DMS 273 (cell line): ENCODE measurements around the gene ABL2.
A peak's percentile ranks its signal among the peaks of the same experiment; 100 is the strongest.
"Not testable (repeated sequence)": the region's sequence is repeated elsewhere in the genome, so short reads cannot be mapped to it uniquely, and the experiment has no call there.

ENCODE experiments used
- DNase-seq: peaks from one replicate; lab custom pipeline; 2025; ENCODE audit not compliant: unreplicated experiment; lab: John Stamatoyannopoulos, UW

Gene ABL2

GRCh38 chr1:179229214-179230140 is at the start of gene ABL2:
Gene ABL2, minus strand, starts transcription at chr1:179229677. Its CDS starts 280 bp downstream, at chr1:179229397.
- peak; percentile 81 for DNase-seq

DNA sequence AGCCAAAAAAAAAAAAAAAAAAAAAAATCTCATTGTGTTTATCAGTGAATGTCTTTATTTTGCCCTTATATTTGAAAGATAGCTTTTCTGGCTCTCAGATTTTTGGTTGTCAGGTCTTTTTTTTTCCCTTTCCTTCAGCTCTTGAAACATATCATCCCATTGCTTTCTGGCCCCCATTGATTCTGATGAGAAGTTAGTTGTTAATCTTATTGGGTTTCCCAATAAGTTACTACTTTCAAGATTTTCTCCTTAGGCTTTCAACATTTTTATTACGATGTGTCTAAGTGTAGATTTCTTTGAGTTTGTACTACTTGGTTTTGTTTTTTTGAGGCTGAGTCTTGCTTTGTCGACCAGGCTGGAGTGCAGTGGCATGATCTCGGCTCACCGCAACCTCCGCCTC is 49.4 kb upstream of the ABL2 start:
- DNase-seq = no peak

- DNase-seq = not testable (repeated sequence)
Observed at GRCh38 chr1:179274424-179274823, 44.9 kb upstream of the ABL2 start.

DNA sequence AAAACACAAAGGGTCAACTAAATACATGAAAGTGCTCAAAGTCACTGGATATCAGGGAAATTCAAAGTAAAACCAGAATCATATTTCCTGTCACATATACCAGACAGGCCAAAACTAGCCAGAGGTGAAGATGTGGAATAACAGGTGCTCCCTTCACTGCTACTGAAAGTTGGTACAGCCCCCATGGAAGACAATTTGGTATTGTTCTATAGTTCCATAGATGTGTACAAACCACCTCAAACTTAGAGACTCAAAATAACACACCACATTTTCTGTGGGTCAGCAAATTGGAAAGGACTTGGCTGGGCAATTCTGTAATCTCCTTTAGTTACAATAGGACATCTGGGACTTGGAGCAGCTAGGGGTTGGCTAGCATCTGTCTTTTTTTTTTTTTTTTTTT is 39.6 kb upstream of the ABL2 start:
- no peak for DNase-seq

- DNase-seq = no peak
Observed at GRCh38 chr1:179264507-179264906, 35.0 kb upstream of the ABL2 start.

- no peak for DNase-seq
Observed at GRCh38 chr1:179263121-179263520, 33.6 kb upstream of the ABL2 start.

DNA sequence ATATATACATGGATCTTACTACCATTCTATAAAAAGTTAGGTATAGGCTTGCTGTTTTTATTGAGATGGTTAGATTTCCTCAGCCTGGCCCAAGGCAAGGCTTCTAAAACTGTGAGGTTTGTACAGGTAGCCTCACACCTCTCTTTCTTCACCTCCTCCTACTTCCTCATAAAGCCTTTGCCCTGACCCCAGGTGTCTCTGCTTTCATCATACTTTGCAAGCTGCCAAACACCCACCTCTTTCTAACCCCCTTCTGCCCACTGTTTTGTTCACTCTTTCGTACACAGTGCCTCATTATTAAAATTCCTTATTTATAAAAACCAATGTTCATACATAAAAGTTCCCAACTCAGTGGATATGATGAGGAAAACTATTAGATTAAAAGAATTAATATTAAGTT is 32.7 kb upstream of the ABL2 start:
- no peak for DNase-seq

DNA sequence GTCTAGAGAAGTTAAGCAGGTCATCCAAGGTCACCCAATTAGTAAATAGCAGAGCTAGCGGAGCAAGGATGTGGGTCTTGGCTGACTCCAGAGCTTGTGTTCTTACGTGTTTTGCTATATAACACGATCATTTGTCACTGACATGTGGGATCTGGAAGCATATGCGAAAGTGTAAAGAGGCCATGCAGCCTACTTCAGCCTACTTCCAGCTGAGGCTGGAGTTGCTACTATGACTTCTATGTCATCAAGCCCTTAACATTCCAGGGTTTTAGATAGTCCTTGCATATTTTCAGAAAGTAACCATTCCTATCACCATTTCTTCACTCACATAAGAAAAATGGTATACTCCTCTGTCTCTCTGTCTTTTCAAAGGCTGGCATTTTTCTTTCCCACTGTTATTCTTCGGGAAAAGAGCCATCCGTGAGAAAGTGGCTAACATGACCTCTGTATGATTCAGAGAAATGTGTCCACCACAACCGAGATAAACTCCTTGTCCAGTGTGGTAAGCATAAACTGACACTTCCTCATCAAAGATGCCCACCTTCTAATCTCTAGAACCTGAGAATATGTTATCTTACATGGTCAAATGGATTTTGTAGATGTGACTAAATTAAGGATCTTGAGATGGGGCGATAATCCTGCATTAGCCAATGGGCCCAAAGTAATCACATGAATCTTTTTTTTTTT is 24.0 kb upstream of the ABL2 start:
- DNase-seq = no peak

DNA sequence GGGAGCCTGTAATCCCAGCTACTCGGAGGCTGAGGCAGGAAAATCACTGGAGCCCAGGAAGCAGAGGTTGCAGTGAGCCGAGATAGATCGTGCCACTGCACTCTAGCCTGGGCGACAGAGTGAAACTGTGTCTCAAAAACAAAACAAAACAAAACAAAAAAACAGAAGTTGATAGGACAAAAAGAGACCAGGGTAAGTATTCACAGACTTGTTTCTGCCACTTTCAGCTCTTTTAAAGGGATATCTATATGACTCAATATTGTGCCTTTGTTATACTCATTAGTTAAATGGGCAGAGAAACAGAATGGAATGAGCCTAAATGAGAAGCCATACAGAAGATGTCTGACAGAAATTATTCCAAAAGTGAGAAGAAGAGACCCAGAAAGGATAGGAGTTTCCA is 23.1 kb upstream of the ABL2 start:
- DNase-seq = no peak

GRCh38 chr1:179251675-179252074 is 22.2 kb upstream of the ABL2 start:
- DNase-seq = peak; percentile 57

- no peak for DNase-seq
Observed at GRCh38 chr1:179247923-179248322, 18.4 kb upstream of the ABL2 start.

DNA sequence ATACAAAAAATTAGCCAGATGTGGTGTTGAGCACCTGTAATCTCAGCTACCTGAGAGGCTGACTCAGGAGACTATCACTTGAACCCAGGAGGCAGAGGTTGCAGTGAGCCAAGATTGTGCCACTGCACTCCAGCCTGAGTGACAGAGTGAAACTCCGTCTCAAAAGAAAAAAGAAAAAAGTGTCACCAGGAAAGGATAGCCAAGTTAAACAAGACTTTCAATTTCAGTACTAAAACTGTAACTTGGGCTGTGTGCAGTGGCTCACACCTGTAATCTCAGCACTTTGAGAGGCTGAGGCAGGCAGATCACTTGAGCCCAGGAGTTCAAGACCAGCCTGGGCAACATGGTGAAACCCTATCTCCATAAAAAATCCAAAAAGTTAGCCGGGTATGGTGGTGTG is 15.9 kb upstream of the ABL2 start:
- DNase-seq = not testable (repeated sequence)

DNA sequence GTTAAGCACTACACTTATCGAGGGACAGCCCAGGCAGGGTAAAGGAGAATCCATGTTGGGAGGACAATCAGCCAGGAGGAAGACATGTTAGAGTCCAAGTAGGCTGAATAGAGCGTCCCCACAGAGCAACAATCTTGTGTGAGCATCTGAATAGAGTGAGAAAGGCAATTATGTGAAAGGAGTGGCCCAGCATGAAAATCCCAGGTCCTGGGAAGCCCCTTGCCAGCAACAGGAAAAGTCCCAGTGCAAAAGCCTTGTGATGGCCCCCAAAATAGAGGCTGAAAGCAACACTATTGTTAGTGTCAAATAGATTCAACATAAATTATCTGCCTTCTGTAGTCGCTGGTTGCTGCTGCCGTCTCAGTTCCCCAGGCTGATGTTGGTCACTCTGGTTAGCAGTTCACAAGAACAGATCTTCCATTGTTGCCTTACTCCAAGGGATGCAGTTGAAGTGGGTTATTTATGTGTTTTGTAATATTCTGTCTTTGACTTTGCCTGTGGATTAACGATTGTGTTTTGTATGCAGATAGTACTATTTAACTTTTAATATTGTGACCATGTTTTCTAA is 12.1 kb upstream of the ABL2 start:
- DNase-seq = no peak

DNA sequence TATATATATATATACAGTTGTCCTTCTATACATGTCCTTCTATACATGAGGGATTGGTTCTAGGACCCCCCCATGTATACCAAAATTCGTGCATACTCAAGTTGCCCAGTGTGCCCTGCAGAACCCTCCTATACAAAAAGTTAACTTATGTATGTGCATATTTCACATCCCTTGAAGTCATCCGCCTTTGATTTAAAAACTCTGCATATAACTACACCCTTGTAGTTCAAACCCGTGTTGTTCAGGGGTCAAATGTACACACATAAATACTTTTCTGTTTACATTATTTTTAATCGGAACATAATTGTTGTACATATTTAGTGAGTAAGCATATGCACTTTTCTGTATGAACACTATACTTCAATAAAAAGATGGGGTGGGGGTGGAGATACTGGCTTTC is 7.7 kb upstream of the ABL2 start:
- no peak for DNase-seq

DNA sequence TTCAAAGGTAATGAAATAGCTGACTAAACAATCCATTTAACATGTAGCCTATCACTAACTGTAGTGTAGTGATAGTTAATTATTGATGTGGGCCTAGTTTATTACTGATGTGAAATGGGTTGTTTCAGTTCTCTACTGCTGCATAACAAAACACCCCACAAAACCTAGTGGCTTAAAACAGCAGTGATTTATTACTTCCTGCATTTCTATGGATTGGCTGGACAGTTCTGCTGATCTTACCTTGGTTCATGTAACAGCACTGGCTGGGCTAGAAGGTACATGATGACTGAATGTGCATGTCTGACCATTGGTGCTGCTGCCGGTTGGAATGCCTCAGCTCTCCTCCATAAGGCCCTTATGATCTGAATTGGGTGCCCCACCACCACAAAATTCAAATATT is 5.4 kb upstream of the ABL2 start:
- DNase-seq = no peak

DNA sequence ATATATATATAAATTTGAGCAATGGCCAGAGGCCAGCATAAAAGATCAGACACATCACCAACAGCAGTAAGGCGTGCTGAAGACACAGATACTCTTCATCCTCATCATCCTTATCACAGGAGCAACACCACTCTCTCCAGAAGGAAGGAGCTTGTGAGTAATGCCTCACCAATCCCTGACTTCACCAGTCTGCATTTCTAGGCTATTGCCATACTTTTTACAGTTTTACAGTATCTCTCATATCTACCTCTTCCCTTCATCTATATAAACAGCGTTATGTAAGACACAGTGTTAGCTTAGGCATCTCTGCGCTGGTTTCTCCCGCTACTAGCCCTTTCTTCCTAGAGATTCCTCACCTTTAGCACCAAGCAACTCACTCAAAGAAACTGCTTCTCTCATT is 2.4 kb upstream of the ABL2 start:
- DNase-seq = no peak

- peak; percentile 25 for DNase-seq
Observed at GRCh38 chr1:179230721-179231120, 1.2 kb upstream of the ABL2 start.

DNA sequence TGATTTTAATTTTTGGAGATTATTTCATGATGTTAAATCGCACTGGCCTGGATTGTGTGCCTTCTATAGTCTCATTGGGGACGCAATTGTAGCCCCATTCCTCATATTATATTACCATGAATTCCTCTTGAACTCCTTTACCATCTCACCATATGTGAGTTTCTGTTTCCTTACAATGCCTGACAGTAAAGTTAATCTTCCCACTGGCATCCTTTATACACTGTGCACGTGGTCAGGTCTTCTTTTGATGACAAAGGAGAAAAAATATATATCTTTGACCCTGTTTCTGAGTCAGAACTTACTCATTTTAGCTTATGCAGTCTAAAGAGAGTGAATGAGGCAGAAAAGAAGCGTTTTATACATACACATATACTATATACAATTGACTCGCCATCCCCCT is 774 bp upstream of the ABL2 start:
- DNase-seq = peak; percentile 31

GRCh38 chr1:179228783-179229213 is 679 bp downstream of the ABL2 start:
- DNase-seq = peak; percentile 84

DNA sequence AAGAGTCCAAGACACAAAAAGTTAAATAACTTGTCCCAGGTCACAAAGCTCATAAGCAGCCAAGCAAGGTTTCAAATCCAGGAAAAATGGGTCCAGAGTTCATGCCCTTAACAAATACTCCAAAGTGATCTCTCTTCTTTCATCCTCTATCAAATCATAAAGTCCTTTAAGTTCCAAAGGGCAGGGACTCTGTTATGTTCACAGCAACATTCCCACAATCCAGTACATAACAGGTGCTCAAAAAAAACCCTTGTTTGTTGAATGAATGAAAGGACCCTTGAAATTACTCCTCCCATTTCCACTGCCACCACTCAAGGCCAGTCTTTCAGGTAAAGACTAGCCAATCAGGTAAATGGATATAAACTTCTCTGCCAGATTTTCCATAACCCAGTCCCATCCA is 2.7 kb downstream of the ABL2 start:
- DNase-seq = no peak

DNA sequence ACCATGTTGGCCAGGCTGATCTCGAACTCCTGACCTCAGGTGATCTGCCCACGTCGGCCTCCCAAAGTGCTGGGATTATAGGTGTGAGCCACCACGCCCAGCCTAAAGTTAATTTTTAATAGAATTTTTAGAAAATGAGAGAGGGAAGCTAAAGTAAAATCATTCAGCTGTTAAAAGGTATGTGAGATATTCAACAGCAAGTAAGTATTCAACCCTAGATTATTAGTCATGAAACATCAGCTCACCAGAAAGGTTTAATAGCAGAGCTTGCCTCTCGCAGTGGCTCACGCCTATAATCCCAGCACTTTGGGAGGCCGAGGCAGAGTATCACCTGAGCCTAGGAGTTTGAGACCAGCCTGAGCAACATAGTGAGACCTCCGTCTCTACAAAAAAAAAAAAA is 5.0 kb downstream of the ABL2 start:
- not testable (repeated sequence) for DNase-seq

GRCh38 chr1:179221121-179221520 is 8.4 kb downstream of the ABL2 start:
- not testable (repeated sequence) for DNase-seq
